ENCODE data around the gene HEATR5B.
"Not testable (repeated sequence)": the region's sequence is repeated elsewhere in the genome, so short reads cannot be mapped to it uniquely, and the experiment has no call there.

Gene HEATR5B

DNA sequence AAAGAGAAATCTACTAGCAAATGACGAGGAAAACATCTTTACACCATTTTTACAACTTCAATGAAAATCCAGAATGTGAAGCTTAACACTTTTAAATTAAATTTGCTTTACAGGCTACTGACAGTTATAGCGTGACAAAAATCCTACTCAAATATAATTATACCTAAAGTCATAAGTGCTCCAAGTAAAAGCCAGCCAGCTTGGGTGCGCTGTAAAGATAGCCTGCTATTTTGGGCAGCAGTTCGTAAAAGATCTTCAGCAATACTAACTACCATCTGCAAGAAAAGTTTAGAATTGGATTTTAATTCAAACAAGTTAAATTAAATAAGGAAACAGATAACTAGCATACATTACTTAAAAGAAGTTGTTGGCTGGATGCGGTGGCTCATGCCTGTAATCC is 22.4 kb downstream of the HEATR5B start:
- DNase-seq (ENCODE audit: low spot score), result no peak

DNA sequence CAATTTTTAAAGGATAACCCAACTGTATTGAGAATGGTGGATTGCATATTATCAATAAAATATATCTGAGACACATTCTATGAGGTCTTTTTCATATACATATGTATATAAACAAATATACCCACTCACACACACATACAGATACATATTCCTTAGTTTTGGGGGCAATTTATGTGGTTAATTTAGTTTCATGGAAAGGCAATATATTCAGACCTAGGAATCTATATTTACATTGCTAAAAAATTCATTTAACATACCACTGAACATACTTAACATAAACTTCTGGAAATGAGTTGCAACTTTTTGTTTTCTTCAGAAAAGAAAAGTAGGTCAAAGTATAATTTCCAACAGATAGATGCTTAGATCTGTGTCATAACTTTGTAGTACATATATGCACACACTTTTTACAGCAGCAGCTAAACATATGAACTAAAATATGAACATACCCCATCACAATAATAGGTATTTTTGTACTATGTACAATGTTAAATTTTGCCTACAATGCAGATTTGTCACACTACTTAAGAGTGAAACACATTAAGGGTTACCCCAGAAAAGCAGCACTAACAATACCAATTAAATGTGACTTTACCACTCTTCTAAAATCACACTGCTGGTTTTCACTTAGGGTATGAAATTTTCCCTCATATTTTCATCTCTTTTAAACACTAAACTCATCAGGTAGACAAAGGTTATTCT is 23.0 kb downstream of the HEATR5B start:
- DNase-seq (ENCODE audit: low spot score), result no peak

GRCh38 chr2:37060446-37060845 is 23.7 kb downstream of the HEATR5B start:
- no peak for DNase-seq (ENCODE audit: low spot score)

- no peak for DNase-seq (ENCODE audit: low spot score)
These were observed 24.3 kb downstream of the HEATR5B start for GRCh38 chr2:37059841-37060240.

DNA sequence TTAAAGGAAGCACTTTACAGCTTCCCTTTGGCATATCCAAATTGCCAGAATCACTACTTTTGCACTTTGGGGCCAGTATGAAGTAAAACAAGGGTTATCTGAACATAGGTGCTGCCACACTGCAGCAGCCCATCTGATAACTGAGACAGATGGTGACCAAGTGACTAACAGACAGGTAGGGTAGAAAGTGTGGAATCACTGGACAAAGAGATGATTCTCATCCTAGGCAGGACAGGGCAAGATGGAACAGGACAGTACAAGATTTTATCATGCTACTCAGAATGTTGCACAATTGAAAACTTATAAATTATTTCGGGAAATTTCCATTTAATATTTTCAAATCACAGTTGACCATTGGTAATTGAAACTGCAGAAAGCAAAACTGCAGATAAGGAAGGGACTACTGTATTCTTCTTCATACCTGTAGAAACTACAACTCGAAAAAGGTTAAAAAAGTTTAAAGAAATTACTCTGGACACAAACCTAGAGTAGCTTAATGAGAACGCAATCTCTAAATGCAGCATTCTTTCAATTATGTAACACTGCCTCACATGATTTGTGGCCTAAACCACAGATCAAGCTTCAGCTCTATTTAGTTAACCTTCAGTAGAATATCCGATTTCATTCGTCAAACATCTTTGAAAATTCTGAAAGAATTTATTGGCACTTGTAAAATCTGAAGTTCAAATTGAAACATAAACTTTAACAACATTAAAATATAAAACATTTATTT is 31.4 kb downstream of the HEATR5B start:
- no peak for DNase-seq (ENCODE audit: low spot score)

- no peak for DNase-seq (ENCODE audit: low spot score)
These were observed 44.6 kb downstream of the HEATR5B start for GRCh38 chr2:37039580-37039979.

- no peak for DNase-seq (ENCODE audit: low spot score)
These were observed 46.4 kb downstream of the HEATR5B start for GRCh38 chr2:37037771-37038170.

GRCh38 chr2:37029758-37030157 is 54.4 kb downstream of the HEATR5B start:
- DNase-seq (ENCODE audit: low spot score), result no peak

- DNase-seq (ENCODE audit: low spot score), result no peak
These were observed 58.1 kb downstream of the HEATR5B start for GRCh38 chr2:37026050-37026449.

DNA sequence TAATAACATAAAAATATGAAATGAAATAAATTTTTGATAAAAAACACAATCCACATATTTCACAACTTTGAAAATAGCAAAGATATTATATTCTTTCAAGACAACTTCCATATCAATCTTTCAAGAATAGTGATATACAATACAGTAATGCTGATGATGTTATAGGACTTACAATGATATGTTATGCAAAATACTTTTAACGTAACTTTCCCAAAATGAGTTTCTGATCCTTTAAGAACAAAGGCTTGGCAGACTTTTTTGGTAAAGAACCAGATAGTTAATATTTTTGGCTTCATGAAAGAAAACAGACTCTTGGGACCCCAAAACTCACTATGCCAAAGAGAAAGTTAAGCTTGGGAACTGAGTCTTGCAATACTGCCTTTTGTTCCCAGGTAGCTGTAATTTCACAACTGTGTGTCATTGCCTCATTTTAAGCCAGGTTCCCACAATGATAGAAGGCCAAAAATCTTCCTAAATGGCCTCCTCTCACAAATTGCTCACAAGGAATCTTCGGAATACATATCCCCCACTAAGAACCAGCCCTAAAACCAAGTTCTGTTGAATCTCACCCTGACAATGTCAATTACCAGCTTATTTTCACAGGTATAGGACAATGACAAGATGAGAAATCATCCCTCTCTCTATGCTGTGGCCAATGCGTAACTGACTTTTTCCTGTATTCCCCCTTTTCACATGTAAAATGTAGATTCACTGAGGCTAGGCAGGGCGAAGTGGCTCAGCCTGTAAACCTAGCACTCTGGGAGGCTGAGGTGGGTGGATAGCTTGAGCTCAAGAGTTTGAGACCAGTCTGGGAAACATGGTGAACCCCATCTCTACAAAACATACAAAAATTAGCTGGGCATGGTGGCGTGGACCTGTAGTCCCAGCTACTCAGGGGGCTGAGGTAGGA is 63.0 kb downstream of the HEATR5B start:
- DNase-seq (ENCODE audit: low spot score), result no peak

DNA sequence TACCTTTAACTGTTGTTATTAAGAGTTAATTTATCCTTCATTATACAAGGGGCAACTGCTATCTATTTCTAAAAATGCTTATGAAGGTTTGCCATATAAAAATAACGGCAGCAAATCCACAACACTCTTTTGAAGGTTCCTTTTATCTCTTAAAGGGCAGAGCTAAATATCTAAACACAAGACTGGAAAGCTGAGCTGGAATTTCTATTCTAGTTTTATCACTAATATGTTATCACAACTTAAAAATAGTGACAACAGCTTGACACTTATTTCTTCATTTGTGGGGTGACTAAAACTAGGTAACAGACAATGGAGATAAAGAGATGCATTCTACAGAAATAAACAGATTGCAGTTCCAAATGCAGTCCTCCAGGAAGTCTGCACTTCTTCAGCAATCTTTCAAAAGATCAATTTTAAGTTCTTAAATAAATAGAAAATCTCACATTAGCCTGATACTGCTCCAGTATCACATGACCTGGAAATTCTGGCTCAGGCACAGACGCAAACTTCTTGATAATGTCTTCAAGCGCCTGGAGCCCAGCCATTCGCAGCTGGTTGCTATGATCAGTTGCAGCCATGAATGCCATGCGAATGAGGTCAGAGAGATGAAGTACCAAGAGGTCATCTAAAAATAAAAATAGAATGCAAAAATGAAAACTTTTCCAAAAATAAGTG is 63.8 kb downstream of the HEATR5B start:
- DNase-seq (ENCODE audit: low spot score), result peak; percentile 69

GRCh38 chr2:37013315-37013641 is 70.9 kb downstream of the HEATR5B start:
- no peak for DNase-seq (ENCODE audit: low spot score)

DNA sequence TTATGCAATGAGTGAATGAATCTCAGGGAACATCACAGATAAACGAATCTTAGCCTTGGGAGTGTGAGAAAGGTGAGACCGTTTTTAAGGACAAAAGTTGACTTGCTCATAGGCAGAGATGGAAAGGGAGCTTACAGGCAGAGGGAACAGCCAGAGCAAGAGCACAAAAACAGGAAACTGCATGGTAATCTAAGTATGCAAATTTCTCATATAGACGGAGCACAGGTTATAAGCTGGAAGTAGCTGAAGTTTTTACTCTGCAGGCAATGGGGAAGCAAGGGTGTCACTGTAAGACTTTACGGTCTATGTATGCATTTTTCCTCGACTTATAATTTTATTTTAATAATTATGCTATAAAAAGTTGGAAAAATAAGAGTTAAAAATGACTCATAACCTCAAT is 73.0 kb downstream of the HEATR5B start:
- DNase-seq (ENCODE audit: low spot score), result no peak

DNA sequence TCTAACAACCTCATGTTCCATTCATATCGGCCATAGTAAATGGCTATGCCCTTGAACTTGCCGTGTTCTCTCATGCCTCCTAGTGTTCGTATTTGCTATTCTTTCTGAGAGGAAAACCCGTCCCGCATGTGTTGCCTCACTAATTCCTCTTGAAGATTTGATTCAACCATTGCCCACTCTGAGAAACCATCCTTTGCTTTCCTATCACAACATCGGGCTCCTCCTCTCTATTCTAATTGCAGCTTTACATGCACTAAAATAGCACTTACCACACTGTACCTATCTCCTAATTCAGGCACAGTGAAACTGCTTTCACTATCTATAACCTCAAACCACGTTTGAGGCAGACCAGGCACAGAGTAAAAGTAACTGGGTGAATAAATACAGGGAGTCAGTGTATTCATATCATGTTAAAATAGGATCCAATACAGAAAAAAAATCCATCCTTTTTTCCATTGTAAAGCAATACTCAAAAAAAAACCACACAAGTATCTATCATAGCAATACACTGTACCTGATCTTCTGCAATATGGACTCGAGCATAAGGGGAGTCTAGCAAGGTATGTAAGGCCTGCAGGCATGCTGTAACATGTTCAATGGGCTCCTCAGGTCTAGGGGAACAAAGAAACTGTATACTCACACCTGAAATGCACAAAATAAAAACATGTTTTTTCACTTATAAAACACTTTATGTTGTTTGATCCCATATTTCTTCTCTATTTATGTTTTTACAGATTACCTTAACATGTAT is 78.9 kb downstream of the HEATR5B start:
- no peak for DNase-seq (ENCODE audit: low spot score)

GRCh38 chr2:37000988-37001556 is 83.1 kb downstream of the HEATR5B start:
- DNase-seq (ENCODE audit: low spot score), result no peak

- no peak for DNase-seq (ENCODE audit: low spot score)
These were observed 83.9 kb downstream of the HEATR5B start for GRCh38 chr2:37000318-37000717.

DNA sequence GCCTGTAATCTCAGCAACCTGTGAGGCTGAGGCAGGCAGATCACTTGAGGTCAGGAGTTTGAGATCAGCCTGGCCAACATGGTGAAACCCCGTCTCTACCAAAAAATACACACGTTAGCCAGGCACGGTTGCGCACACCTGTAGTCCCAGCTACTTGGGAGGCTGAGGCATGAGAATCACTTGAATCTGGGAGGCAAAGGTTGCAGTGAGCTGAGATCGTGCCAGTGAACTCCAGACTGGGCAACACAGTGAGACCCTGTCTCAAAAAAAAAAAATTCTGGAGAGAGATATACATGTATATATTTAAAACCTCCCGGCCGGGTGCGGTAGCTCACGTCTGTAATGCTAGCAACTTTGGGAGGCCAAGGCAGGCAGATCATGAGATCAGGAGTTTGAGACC is 84.8 kb downstream of the HEATR5B start:
- DNase-seq (ENCODE audit: low spot score), result not testable (repeated sequence)

DNA sequence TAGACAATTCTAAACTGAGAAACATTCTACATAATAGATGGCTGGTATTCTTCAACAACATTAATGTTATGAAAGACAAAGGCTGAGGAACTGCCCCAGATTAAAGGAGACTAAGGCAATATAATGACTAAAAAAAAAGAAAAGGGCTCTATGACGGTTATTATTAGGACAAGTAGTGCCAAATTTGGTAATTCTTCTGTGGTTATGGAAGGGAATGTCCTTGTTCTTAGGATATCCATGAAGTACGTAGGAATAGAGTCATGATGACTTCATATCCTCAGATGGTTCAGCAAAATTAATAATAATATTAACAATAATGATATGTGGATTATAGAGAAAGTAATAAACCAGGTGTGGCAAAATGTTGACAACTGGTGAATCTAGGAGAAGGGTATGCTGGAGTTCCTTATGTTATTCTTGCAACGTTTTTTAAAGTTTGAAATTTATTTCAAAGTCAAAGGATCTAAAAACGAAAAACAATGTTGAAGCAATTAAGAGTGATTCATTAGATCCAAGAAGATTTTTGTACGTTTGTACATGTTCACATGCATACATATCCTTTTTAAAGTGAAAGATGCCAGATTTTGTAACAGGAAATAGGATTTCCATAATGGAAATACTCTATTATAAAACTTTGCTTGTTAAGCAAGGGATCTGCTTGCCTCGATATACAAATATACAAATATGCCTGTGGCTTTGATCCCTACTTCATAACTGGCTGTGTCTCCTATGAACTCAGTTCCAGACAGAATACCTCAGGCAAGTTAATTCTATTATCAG is 90.1 kb downstream of the HEATR5B start:
- DNase-seq (ENCODE audit: low spot score), result no peak

DNA sequence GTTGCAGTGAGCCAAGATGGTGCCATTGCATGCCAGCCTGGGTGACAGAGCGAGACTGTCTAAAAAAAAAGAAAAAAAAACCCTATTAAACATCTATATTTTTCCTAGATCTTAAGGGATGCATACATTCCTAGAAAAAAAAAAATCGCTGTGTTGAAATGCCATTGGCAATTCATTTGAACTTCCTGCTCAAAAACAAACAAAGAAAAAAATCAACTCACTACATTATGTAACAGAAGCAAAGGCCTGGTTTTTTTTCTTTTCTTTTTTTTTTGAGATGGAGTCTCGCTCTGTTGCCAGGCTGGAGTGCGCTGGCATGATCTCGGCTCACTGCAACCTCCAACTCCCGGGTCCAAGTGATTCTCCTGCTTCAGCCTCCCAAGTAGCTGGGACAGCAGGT is 96.2 kb downstream of the HEATR5B start:
- no peak for DNase-seq (ENCODE audit: low spot score)

DNA sequence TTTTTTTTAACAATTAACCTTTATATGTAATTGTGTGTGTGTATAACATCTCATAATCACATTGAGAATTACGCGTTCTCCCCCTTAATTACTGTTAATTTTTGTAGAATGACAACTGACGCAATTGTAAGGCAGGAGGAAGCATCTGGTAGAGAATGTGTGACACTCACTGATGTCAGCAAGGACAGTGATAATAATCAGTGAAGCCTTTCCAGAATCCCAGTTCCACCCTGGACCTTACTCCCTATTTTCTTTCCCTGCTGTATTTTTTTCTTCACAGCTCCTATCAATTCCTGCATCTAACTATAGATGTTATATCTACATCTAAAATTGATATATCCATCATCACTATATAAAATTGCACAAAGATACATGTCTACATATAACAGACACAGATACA is 101.7 kb downstream of the HEATR5B start:
- DNase-seq (ENCODE audit: low spot score), result no peak

All from GM03348 (cell line).